GM18502 (cell line): ENCODE data around the gene ADH1C.
"Not testable (repeated sequence)": the region's sequence is repeated elsewhere in the genome, so short reads cannot be mapped to it uniquely, and the experiment has no call there.

Experiments
- ATAC-seq: cut with Tn5 transposase; IDR thresholded peaks from one replicate; pipeline ENCODE4 v1.9.1; 2021; ENCODE audit warnings: mild to moderate bottlenecking; ENCODE audit not compliant: unreplicated experiment, poor library complexity

ADH1C gene

DNA sequence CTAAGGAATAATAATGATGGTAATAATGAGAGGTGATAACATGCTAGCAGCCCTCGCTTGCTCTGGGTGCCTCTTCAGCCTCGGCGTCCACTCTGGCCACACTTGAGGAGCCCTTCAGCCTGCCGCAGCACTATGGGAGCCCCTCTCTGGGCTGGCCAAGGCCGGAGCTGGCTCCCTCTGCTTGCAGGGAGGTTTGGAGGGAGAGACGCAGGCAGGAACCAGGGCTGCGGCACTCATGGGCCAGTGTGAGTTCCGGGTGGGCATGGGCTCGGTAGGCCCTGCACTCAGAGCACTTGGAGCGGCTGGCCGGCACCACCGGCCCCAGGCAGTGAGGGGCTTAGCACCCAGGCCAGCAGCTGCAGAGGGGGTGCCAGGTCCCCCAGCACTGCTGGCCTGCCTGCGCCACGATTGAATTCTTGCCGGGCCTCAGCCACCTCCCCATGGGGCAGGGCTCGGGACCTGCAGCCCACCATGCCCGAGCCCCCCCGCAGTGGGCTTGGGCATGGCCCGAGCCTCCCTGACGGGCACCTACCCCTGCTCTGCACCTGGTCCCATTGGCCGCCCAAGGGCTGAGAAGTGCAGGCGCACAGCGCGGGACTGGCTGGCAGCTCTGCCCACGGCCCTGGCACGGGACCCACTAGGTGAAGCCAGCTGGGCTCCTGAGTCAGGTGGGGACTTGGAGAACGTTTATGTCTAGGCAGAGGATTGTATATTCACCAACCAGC is 7.1 kb upstream of the ADH1C start:
- no peak for ATAC-seq

DNA sequence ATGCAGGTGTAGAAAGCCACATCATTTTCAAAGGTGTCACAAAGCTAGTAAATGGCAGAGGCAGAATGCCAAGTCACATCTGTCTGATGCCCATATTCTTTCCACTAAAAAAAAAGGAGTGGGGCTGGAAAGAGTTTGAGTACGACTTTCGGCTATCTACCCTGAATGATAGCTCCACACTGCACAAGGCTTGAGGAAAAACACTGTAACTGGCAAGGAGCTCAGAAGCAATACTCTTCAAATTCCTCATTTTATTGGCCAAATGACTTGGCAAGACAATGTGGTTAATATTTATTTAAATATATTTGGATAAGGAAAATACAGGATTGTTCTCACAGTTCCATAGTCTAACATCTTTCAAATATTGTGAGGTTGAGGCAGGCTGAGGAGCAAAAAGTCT is 5.4 kb upstream of the ADH1C start:
- no peak for ATAC-seq

DNA sequence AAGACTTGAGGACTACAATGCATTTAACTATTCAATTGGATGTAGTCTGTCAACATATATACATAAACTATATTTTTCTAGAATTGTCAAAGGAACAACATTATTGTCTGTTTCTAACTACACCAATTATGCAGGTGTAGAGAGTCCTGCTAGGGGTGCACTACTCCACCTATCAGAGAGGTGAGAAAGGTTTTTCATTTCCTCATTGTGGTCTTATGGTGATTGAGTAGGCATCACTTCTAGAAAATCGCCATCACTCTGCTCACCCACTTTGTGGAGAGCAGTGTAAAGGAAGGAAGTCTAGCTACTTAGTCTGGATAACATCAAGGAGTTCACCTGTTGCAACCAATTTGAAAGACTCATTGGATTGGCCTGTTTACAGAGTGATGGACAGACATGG is 4.4 kb upstream of the ADH1C start:
- ATAC-seq, result peak; percentile 85

DNA sequence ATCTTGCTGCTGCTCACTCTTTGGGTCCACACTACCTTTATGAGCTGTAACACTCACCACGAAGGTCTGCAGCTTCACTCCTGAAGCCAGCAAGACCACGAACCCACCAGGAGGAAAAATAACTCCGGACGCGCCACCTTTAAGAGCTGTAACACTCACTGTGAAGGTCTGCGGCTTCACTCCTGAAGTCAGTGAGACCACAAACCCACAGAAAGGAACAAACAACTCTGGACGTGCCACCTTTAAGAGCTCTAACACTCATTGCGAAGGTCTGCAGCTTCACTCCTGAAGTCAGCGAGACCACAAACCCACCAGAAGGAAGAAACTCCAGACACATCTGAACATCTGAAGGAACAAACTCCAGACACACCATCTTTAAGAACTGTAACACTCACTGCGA is 3.6 kb upstream of the ADH1C start:
- ATAC-seq, result not testable (repeated sequence)

DNA sequence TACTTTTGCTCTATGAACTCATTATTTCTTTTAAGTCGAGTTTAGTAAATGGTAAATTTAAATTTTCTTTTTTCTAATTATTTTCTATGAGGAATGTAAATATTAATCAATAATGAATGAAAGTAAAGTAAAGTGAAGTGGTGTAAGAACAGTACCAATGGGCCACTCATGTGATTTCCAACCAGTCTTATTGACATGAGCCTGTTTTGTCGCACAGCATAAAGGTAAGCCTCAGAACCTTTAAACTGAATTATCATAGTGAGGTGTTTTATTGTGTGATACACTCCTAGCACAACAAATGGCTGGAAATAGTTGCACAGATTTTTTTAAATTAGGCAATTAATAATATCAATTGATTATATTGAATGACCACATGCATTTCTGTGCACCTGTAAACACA is 1.1 kb downstream of the ADH1C start:
- ATAC-seq, result no peak

DNA sequence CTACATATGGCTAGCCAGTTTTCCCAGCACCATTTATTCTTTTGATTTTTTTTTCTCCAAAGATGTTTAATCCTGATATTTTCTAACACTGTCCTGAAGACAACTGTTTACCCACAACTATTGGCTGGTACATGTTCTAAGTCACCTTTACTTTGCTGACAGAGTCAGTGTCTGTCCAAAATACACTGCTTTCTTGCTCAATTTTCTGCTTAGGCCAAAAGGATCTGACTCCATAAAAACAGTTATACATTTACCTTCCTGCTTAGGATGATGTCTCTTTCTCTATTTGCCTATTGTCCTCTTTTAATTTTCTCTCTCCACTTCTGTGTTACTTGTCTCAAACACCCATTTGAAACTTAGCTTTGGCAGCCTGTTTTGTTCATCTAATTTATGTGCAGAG is 3.2 kb downstream of the ADH1C start:
- no peak for ATAC-seq

DNA sequence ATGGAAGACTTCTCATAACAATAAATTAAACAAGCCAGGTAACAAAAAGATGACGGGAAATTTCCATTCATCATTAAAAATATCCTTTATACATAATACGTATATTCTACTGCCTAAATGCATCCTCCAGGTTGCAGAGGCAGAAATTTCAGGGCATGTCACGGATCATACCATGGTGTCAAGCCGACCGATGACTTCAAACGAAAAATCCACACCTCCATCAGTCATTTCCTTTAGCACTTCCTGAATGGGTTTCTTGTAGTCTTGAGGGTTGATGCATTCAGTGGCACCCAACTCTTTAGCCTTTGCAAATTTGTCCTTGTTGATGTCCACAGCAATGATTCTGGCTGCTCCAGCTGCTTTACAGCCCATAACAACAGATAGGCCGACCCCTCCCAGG is 9.9 kb downstream of the ADH1C start:
- not testable (repeated sequence) for ATAC-seq

DNA sequence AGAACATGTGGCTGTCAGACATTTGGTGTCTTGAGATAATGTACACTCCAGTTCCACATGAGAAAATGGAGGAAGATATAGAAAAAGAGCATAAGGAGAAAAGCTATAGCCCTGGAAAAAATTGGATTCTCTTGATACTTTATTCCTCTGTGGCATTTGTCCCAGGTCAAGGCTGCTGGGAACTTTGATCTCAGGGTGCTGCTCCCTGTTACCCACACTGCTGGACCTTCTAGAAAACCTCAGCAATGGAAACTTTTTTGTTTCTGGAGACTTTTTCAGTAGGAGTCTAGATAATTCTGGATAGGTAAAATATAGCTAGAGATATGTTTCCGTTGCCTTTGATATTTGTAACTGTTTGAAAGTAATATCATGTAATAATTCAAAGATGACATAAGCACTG is 11.1 kb downstream of the ADH1C start:
- ATAC-seq, result no peak

DNA sequence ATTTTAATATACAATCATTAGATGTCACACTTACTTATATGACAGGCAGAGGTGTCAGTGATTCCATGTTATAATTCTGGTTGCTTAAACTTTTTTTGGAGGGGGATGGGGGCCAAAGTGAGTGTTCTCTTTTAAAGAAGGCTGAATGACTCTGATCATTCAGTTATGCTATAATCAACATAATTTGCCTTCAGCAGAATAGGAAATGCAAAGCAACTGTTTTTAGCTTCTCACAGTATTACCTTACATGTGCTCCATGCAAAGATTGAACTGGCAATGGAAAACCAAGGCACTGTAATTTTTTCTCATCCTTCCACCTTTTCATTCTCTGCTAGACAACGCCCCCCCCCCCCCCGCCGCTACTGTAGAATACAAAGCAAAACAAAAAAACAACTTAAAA is 13.4 kb downstream of the ADH1C start:
- no peak for ATAC-seq

DNA sequence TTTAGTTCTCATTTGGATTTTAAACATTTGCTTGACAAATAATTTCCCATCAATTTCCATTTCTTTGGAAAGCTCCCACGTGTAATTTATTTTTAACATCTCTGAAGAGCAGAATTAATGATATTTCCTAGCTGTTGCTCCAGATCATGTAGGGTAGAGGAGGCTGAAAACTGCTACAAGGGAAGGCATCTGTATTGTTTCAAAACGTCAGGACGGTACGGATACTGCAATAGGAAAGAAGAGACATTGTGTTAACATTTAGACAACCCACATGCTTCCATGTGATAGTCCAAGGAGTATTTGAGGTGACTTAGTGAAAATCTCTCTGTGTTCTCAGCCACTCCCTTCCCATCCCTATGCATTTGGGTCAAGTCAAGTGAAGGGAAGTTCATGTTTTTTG is 16.0 kb downstream of the ADH1C start:
- no peak for ATAC-seq

DNA sequence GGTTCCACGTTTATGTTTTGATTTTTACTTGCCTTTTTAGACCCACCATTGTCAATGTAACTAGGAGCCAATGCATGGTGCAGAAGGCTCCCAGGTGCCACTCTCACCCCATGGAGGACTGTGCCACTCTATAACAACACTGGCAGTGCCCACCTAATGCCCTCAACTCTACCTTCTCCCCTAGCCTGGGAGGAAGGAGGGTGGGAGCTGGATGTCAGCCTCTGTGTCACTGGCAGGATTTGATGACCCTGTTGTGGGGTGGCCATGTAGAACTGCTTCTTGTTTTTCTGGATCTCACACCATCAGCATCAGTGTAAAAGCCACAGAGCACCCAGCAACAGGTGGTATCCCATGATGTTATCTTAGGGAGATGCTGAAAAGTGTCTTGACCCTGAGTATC is 17.7 kb downstream of the ADH1C start:
- no peak for ATAC-seq

DNA sequence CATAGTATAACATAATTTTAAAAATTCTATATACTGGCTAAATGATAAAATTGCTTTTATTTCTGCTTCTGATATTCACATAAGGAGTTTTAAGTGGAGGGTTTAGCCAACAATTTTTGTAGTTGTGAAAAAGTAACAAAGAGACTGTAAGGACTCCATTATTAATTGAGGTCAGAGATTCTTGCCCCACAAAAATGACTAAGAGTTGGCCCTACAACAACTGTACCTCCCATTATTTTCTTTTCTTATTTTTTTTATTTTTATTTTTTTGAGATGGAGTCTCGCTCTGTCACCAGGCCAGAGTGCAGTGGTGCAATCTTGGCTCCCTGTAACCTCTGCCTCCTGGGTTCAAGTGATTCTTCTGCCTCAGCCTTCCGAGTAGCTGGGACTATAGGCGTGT is 21.9 kb downstream of the ADH1C start:
- ATAC-seq, result no peak

DNA sequence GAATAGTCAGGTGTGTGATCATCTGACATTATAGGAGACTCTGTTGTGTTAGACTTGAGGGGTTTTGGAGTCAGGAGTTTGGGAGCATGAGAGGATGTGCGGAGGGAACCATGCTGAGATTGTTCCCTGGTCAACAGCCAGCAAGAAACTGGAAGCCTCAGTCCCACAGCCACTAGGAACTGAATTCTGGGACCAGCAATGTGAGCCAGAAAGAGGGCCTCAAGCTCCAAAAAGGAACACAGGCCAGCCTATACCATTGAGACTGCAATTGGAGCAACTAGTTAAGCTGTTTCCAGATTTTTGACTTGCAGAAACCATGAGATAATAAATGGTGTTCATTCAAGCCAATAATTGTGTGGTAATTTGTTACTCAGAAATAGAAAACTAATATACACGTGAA is 22.7 kb downstream of the ADH1C start:
- no peak for ATAC-seq

DNA sequence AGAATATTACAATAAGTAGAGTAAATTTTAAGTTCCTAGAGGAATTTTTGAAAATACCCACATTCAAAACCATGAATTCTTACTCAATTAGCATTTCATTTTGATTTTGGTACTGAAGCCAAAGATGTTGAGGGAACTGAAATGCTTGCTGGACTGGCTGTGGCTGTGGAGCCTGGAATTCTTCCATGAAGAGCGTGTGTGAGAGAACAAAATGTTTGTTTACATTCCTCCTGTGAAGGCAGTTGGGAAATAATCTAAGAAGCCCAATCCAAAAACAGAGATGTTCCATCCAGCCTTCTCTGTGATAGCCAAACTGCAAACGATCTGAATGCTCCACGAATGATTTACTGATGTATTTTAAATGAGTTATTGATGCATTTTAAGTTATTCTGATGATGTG is 27.6 kb downstream of the ADH1C start:
- no peak for ATAC-seq

DNA sequence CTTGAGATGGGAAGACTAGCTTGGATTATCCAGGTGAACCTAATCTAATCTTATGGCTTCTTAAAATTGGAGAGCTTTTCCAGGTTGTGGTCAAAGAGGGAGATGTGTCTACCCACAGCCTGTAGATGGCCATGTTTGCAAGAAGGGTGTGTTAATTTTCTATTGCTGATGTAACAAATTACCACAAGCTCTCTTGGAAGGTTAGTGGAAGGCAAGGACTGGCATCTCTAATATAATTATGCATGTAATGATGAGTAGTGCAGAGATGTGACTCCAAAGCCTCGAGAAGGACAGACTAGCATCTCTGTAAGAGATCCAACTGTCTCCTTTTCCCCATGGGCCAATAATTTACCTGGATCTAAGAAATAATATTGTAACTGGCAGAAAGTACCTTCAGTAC is 28.2 kb downstream of the ADH1C start:
- no peak for ATAC-seq

DNA sequence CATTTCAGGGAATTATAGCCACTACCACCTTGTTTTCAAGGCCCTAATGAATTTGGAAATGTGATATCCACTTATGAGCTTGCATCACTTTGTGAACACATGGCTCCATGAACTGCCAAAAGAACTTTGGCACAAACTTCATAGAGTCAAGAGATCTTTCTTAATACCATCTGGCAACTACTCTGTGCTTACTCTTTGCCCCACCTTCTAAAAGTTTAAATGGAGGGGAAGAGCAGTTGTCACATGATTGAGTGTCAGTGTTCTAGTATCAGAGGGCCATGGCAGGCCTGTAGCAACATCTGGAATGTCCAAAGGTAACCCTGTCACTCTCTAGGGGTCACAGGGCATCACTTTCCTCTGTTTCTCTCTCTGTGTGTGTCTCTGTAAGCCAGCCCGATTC is 28.8 kb downstream of the ADH1C start:
- ATAC-seq, result no peak

DNA sequence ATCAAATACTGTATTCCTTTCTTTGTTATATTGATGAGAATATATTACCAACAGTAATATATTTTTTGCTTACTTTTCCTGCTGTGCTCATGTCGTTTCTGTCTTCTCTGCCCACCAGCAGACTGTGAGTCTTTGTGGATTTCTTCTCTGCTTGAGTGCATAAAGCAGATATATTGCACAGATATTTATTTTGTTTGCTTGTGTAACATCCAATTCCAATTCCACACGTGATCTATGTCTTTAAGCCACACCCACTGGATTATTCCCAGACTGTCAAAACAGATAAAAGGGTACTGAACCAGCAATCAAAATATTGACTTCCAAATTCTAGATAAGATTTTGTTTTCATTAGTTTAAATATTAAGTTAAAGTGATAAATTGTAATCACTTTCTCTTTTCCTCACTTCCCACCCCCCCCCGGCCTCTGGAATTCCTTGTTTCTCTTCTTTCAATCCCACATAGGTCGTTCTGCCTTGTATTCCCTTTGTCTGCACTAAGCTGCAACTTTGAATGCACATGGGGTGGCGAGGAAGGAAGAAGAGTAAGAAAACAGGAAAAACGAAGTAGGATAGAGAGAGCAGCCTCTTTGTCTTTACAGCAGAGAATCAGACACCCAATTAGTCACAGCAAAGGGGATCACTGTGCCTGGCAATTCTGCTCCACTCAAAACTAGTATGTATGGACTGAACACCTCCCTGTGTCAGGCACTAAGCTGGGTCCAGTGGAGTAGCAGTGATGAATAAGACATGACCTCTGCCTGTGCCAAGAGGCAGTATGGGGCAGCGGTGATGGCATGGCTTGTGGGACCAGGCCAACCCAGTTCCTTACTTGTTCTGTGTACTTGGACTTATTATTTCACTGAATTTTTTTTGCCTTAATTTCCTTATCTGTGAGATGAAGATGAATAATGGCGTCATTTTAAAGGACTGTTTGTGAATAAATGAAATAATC is 31.0 kb downstream of the ADH1C start, which contains the start of gene ADH1B:
Gene ADH1B (minus strand): TSS at position 161 of the 951 bp plus-strand sequence. CDS start 70 bp downstream, at position 91.
- ATAC-seq, result no peak

DNA sequence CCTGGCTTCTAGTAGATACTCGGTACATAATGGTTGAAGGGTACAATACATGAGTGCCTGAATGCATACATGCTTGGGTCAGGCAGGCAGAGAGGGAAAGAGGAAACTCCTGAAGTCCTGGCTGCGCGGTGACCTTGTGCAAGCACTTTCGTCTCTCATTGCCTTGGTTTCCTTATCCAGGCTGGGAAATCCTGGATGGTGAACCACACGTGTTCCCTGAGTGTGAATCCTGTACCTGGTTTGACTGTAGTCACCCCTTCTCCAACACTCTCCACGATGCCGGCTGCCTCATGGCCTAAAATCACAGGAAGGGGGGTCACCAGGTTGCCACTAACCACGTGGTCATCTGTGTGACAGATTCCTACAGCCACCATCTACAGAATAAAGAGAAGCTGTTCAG is 34.7 kb downstream of the ADH1C start:
- not testable (repeated sequence) for ATAC-seq

DNA sequence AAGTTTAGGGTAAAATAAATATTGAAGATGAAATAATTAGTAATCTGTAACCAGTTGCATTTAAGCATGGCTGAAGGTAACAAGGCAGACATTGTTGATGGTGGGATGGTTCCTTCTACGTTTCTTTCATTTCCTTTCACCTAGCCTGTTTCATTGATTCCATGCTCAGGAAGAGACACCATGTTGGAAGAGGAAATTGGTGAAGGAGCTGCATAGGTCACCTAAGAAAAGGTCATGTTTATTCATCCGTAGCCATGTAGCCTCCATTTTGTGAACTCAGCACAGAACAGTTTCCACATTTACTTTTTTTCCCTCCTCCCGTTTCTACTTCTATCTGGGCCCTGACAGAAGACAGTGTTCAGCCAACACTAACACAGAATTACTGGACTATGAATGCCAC is 35.2 kb downstream of the ADH1C start:
- no peak for ATAC-seq

DNA sequence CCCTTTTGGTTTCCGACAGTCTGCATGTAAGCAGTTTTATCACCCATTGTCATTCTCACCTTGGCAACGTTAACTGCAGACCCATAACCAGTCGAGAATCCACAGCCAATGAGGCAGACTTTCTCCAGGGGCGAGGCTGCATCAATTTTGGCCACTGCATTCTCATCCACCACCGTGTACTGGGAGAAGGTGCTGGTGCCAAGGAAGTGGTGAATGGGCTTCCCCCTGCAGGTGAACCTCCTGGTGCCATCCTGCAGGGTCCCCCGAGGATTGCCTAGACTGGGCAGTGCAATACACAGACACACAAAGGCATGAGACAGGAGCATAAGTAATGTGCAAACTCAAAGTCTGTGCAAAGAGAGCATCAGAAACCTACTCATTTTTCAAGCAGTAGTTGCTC is 36.7 kb downstream of the ADH1C start:
- no peak for ATAC-seq

DNA sequence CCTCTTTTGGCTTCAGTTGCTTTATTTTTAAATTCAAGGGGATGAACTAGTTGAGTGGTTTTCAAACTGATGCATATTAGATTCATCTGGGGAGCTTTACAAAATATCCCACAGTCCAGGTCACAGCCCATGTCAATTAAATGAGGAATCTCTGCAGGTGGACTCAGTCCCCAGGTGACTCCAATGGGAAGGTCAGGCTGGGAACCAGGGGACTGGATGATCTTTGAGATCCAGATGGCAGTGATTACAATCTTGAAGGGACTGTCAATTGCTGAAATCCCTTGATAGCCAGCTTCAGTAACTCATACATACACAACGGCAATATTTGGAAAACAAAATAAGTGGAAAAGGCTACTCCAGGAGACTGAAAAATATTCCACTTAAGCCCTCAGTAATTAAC is 38.3 kb downstream of the ADH1C start:
- no peak for ATAC-seq

DNA sequence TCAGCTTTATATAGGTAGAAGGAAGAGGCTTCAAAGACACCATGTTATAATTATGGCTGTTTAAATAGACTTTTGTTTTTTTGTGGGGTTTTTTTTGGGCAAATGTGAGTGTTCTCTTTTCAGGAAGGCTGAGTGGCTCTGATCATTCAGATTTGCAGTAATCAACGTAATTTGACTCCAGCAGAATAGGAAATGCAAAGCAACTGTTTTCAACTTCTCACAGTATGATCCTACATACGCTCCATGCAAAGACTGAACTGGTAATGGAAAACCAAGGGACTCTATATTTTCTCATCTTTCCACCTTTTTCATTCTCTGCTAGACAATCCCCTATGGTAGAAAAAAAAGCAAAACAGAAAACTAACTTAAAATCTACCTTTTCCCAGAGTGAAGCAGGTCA is 42.2 kb downstream of the ADH1C start:
- no peak for ATAC-seq
